ENCODE data around the gene LIME1. TPM values are rescaled to one million over a fixed set of nuclear protein-coding genes. Genes with fewer than 3 reads are reported as not detected.

LIME1 gene
- total RNA-seq, 2 donors from 2014 or later: 4.9 to 14.0 TPM

DNA sequence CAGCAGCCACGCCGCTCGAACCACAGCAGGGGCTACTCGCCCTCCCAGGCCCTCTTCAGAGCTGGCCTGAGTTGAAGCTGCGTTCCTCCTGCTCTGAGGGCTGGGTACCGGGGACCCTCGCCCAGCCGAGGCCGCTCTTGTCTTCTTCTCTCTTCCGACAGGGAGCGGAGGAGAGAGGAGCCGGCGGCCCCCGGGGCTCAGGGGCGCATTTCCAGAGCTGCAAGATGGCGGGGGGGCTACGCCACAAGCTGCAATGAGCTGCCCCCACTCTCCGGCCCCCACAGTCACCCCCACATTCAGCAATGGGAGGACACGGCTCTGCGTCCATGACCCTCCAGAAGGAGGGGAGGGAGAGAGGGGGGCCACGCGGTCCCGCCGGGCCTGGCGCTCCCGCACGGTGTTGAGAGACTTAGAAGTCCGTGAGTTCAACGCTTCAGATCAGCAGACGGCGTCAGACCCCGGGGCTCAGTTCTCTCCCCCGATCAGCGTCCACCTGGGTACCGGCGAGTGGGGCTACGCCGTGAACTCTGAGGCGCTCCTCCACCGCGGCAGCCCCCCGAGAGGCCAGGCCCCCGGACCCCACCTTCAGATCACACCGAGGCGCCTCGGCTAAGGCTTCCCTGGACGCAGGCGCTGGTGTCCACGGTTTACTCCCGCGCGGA lies 34.7 kb downstream of the LIME1 start:
- Histone ChIP-seq H3K36me3 (replicated peaks in 1 of 2; ENCODE audit: insufficient read depth in 1 of 2, low read depth in 2 of 2) (peaks cover 0 to 2% of the 10 kb centered on the region in 2 donors), H3K4me1 (no peaks in the 10 kb centered on the region), H3K4me3 (no peak overlapping the region), H3K27me3 (no peaks in the 10 kb centered on the region), H3K27ac (no peak overlapping the region), H3K9me3 (no peaks in the 10 kb centered on the region)
- intact Hi-C loops (cut with DNase I): no loop called here
- DNase-seq: no peak
- TF ChIP-seq, protein P1, sequence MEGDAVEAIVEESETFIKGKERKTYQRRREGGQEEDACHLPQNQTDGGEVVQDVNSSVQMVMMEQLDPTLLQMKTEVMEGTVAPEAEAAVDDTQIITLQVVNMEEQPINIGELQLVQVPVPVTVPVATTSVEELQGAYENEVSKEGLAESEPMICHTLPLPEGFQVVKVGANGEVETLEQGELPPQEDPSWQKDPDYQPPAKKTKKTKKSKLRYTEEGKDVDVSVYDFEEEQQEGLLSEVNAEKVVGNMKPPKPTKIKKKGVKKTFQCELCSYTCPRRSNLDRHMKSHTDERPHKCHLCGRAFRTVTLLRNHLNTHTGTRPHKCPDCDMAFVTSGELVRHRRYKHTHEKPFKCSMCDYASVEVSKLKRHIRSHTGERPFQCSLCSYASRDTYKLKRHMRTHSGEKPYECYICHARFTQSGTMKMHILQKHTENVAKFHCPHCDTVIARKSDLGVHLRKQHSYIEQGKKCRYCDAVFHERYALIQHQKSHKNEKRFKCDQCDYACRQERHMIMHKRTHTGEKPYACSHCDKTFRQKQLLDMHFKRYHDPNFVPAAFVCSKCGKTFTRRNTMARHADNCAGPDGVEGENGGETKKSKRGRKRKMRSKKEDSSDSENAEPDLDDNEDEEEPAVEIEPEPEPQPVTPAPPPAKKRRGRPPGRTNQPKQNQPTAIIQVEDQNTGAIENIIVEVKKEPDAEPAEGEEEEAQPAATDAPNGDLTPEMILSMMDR (IDR thresholded peaks at IDR 0.05): no peak
- TF ChIP-seq POLR2A (IDR thresholded peaks at IDR 0.05): no peak
- WGBS, 2 donors: 91 to 94% methylated on average over 20 to 40 of the region's 52 CpGs
- no peak for ATAC-seq

- H3K27ac ChIP-seq: no peak overlapping the region
- H3K4me1 ChIP-seq: no peaks in the 10 kb centered on the region
- no peak for ATAC-seq
- TF ChIP-seq POLR2A (IDR thresholded peaks at IDR 0.05): no peak
- TF ChIP-seq, protein P1 (IDR thresholded peaks at IDR 0.05): no peak
- intact Hi-C loops (cut with DNase I): no loop called here
- no peak overlapping the region for H3K4me3 ChIP-seq
- no peaks in the 10 kb centered on the region for H3K27me3 ChIP-seq
- H3K36me3 ChIP-seq (replicated peaks in 1 of 2; ENCODE audit: insufficient read depth in 1 of 2, low read depth in 2 of 2): no peaks in the 10 kb centered on the region
- H3K9me3 ChIP-seq: no peaks in the 10 kb centered on the region
- 59 to 72% methylated on average over 12 to 18 of the region's 20 CpGs for WGBS, 2 donors
- DNase-seq: no peak
These were observed 36.5 kb downstream of the LIME1 start for GRCh38 chr20:63772781-63773518.

DNA sequence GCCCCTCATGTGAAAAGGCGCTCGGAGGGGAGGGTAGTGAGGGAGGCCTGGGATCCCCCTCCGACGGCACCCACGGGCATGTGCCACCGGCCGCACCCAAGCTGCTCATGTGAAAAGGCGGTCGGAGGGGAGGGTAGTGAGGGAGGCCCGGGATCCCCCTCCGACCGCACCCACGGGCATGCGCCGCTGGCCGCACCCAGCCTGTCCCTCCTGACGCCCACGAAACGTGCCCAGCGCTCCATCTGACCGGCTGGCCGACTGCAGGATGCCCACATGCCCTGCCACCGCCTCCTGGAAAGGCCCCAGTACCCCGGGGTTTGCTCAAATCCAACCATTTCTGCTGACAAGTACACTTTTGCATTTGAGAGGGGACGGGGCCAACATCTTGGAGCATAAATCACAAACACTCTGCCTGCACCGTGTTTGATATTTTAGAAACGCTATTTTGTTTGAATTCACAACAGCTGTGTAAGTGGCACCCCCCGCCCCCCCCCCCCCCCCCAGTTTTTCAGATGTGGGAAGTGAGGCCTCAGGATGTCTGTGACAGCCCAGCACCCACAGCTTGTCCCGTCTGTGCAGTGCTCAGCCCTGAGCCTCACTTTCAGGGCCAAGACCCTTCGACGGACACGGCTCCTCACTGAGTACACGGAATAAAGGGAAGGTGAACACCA lies 37.2 kb downstream of the LIME1 start:
- Histone ChIP-seq H3K4me1 (no peaks in the 10 kb centered on the region), H3K36me3 (replicated peaks in 1 of 2; ENCODE audit: insufficient read depth in 1 of 2, low read depth in 2 of 2) (no peaks in the 10 kb centered on the region), H3K4me3 (no peak overlapping the region), H3K9me3 (no peaks in the 10 kb centered on the region), H3K27me3 (no peaks in the 10 kb centered on the region), H3K27ac (no peak overlapping the region)
- DNase-seq (no peak), ATAC-seq (no peak)
- intact Hi-C loops (cut with DNase I): no loop called here
- TF ChIP-seq POLR2A (IDR thresholded peaks at IDR 0.05): no peak
- TF ChIP-seq, protein P1 (IDR thresholded peaks at IDR 0.05): no peak
- WGBS, 2 donors: 92 to 95% methylated on average over 23 to 32 of the region's 33 CpGs

DNA sequence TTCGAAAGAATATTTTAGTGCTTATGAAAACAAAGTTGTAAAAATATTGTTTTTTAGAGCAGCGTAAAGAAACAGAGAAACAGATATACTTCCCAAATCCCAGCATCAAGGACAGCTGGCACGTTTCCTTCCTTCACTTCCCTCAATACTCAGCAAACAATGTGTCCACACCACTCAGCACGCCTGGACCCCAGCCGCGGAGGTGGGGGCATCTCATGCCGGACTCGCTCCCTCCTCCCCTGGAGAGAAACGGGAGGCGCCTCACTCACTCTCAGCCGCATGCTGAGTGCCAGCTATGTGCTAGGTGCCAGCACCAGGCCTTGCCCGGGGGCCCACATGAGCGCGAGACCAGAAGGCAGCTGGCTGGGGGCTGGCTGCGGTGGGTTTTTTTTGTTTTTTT lies 37.8 kb downstream of the LIME1 start:
- H3K4me3 ChIP-seq: no peak overlapping the region
- H3K27ac ChIP-seq: no peak overlapping the region
- TF ChIP-seq POLR2A (IDR thresholded peaks at IDR 0.05): no peak
- TF ChIP-seq, protein P1 (IDR thresholded peaks at IDR 0.05): no peak
- H3K27me3 ChIP-seq: no peaks in the 10 kb centered on the region
- intact Hi-C loops (cut with DNase I): no loop called here
- WGBS, 2 donors: 79 to 82% methylated on average over 5 to 15 of the region's 15 CpGs
- ATAC-seq (no peak), DNase-seq (no peak)
- no peaks in the 10 kb centered on the region for H3K36me3 ChIP-seq (replicated peaks in 1 of 2; ENCODE audit: insufficient read depth in 1 of 2, low read depth in 2 of 2)
- no peaks in the 10 kb centered on the region for H3K4me1 ChIP-seq
- no peaks in the 10 kb centered on the region for H3K9me3 ChIP-seq
